ENCODE measurements around the gene L3MBTL4.
A peak's percentile ranks its signal among the peaks of the same experiment; 100 is the strongest.

Gene L3MBTL4

GRCh38 chr18:5961828-5962150 lies 452.9 kb downstream of the L3MBTL4 start:
- no peak for DNase-seq (ENCODE audit: low spot score)

- DNase-seq (ENCODE audit: low spot score): peak; percentile 48
Measured at GRCh38 chr18:5961097-5961827, 453.4 kb downstream of the L3MBTL4 start.

GRCh38 chr18:5958822-5959221 lies 455.9 kb downstream of the L3MBTL4 start:
- no peak for DNase-seq (ENCODE audit: low spot score)

- no peak for DNase-seq (ENCODE audit: low spot score)
Measured at GRCh38 chr18:5955861-5956260, 458.9 kb downstream of the L3MBTL4 start.

GRCh38 chr18:5951515-5952091 lies 463.1 kb downstream of the L3MBTL4 start:
- no peak for DNase-seq (ENCODE audit: low spot score)

- DNase-seq (ENCODE audit: low spot score): no peak
Measured at GRCh38 chr18:5948781-5949180, 465.9 kb downstream of the L3MBTL4 start.

GRCh38 chr18:5948237-5948636 lies 466.5 kb downstream of the L3MBTL4 start:
- no peak for DNase-seq (ENCODE audit: low spot score)

- no peak for DNase-seq (ENCODE audit: low spot score)
Measured at GRCh38 chr18:5944448-5944847, 470.3 kb downstream of the L3MBTL4 start.

- DNase-seq (ENCODE audit: low spot score): no peak
Measured at GRCh38 chr18:5943514-5943913, 471.2 kb downstream of the L3MBTL4 start.

- DNase-seq (ENCODE audit: low spot score): no peak
Measured at GRCh38 chr18:5942591-5942990, 472.1 kb downstream of the L3MBTL4 start.

GRCh38 chr18:5941890-5942289 lies 472.8 kb downstream of the L3MBTL4 start:
- no peak for DNase-seq (ENCODE audit: low spot score)

- no peak for DNase-seq (ENCODE audit: low spot score)
Measured at GRCh38 chr18:5939801-5940667, 474.7 kb downstream of the L3MBTL4 start.

- DNase-seq (ENCODE audit: low spot score): no peak
Measured at GRCh38 chr18:5937795-5938194, 476.9 kb downstream of the L3MBTL4 start.

GRCh38 chr18:5937121-5937520 lies 477.6 kb downstream of the L3MBTL4 start:
- DNase-seq (ENCODE audit: low spot score): no peak

GRCh38 chr18:5930789-5931188 lies 483.9 kb downstream of the L3MBTL4 start:
- DNase-seq (ENCODE audit: low spot score): no peak

- no peak for DNase-seq (ENCODE audit: low spot score)
Measured at GRCh38 chr18:5918205-5918858, 496.4 kb downstream of the L3MBTL4 start.

GRCh38 chr18:5914951-5915350 lies 499.8 kb downstream of the L3MBTL4 start:
- no peak for DNase-seq (ENCODE audit: low spot score)

- DNase-seq (ENCODE audit: low spot score): no peak
Measured at GRCh38 chr18:5914016-5914415, 500.7 kb downstream of the L3MBTL4 start.

GRCh38 chr18:5912566-5912965 lies 502.1 kb downstream of the L3MBTL4 start:
- DNase-seq (ENCODE audit: low spot score): no peak

- no peak for DNase-seq (ENCODE audit: low spot score)
Measured at GRCh38 chr18:5909125-5909524, 505.6 kb downstream of the L3MBTL4 start.
